Caco-2 (cell line): Measurements from ENCODE around the gene TIMP3. TPM values are rescaled to one million over a fixed set of nuclear protein-coding genes. Genes with fewer than 3 reads are reported as not detected.
"Not testable (repeated sequence)": the region's sequence is repeated elsewhere in the genome, so short reads cannot be mapped to it uniquely, and the experiment has no call there.

Experiments used
- BruUV-seq: library from RNA; stranded (reverse); fragments of 400-500 nt; replicated peaks from 2 replicates; lab custom pipeline; 2021; lab: Mats Ljungman, UMichigan
- CTCF ChIA-PET: fragments of 300-600 bp; sonication (Branson Sonifier 250); formaldehyde crosslinking; loops from one replicate; lab custom pipeline; 2022; ENCODE audit warnings: antibody characterized with exemption; lab: Charles Lee
- POLR2A ChIA-PET: fragments of 300-600 bp; sonication (Branson Sonifier 250); formaldehyde crosslinking; loops from one replicate; lab custom pipeline; 2022; ENCODE audit warnings: antibody characterized with exemption; lab: Charles Lee
- DNase-seq, 2 experiments: peaks; one replicate each; pipeline versions ENCODE4 v3.0.0 to v3.0.0-alpha.2; 2020 to 2022
- H3K27me3 ChIP-seq: replicated peaks from 2 replicates; pipeline ENCODE4 v1.6.0; 2011; ENCODE audit warnings: low read length; ENCODE audit not compliant: control insufficient read depth, insufficient read depth
- H3K36me3 ChIP-seq: 2 replicates; pipeline ENCODE4 v1.5.1; 2011; ENCODE audit warnings: low read length; ENCODE audit not compliant: control insufficient read depth, insufficient read depth
- H3K4me1 ChIP-seq: fragments of 250-450 bp; sonication (Bioruptor Pico); 2 replicates; pipeline ENCODE4 v1.5.1; 2020; ENCODE audit warnings: mild to moderate bottlenecking
- H3K4me3 ChIP-seq: 2 replicates; pipeline ENCODE4 v1.5.1; 2011; ENCODE audit warnings: low read depth, mild to moderate bottlenecking, control low read depth, low read length
- H3K9me3 ChIP-seq: fragments of 250-450 bp; sonication (Bioruptor Pico); 2 replicates; pipeline ENCODE4 v1.5.1; 2020; ENCODE audit warnings: mild to moderate bottlenecking, moderate library complexity
- H3K27ac Mint-ChIP-seq: one replicate; pipeline ENCODE4 v1.8.0; 2022; ENCODE audit warnings: mixed read lengths; ENCODE audit not compliant: unreplicated experiment
- H3K27me3 Mint-ChIP-seq: one replicate; pipeline ENCODE4 v1.8.0; 2022; ENCODE audit warnings: mixed read lengths; ENCODE audit not compliant: insufficient read depth, unreplicated experiment
- H3K36me3 Mint-ChIP-seq: one replicate; pipeline ENCODE4 v1.8.0; 2022; ENCODE audit warnings: mild to moderate bottlenecking, mixed read lengths; ENCODE audit not compliant: insufficient read depth, unreplicated experiment
- H3K4me1 Mint-ChIP-seq: one replicate; pipeline ENCODE4 v1.8.0; 2022; ENCODE audit warnings: low read depth, mixed read lengths; ENCODE audit not compliant: unreplicated experiment
- H3K4me3 Mint-ChIP-seq: one replicate; pipeline ENCODE4 v1.8.0; 2022; ENCODE audit warnings: mild to moderate bottlenecking, moderate library complexity, mixed read lengths; ENCODE audit not compliant: unreplicated experiment
- H3K9me3 Mint-ChIP-seq: one replicate; pipeline ENCODE4 v1.8.0; 2022; ENCODE audit warnings: mixed read lengths; ENCODE audit not compliant: unreplicated experiment
- intact Hi-C: fragments of 100-400 bp; cut with micrococcal nuclease; formaldehyde crosslinking; loops from one replicate; pipeline ENCODE4 v1.10.0; 2022; ENCODE audit not compliant: unreplicated experiment
- total RNA-seq: library from RNA; stranded (reverse); gene quantifications from 2 replicates; pipeline ENCODE4 v1.2.3, GENCODE V29; 2022
- TF ChIP-seq, protein P1 (sequence below), 2 experiments: fragments of 200-600 bp in 1 of 2; IDR thresholded peaks; 1 replicate in 1 of 2; 2 replicates in 1 of 2; pipeline versions ENCODE4 v1.5.1 to v1.8.0; 2011 to 2022; ENCODE audit warnings: antibody characterized with exemption in 1 of 2, control low read depth in 1 of 2, inconsistent platforms in 1 of 2, low read depth in 1 of 2, low read length in 1 of 2, mild to moderate bottlenecking in 1 of 2, moderate library complexity in 1 of 2; ENCODE audit not compliant: insufficient read depth in 1 of 2, severe bottlenecking in 1 of 2, unreplicated experiment in 1 of 2

Gene TIMP3
- total RNA-seq, 1 experiment from 2014 or later, result 86.4 TPM

DNA sequence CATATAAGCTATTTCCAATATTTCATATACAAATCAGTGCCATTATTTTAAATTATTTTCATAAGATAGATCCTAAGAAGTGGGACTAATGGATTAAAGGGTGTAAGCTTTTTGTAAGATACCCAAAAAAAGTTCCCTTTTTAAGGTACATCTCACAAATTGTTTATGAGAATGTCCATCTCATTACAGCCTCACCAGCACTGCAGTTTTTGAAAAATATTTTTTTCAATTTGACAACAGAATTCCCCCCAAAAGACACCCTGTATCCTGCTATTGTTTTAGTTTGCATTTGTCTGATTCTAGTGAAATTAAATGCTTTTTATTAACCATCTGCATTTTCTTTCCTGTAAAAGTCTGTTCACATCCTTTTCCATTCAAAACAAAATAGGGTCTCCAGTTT is 69.0 kb downstream of the TIMP3 start:
- Histone ChIP-seq H3K36me3 (no peaks in the 10 kb centered on the region), H3K9me3 (no peaks in the 10 kb centered on the region), H3K27me3 (no peaks in the 10 kb centered on the region), H3K4me3 (no peak overlapping the region), H3K4me1 (no peaks in the 10 kb centered on the region)
- ChIA-PET CTCF (no interaction called here), POLR2A (no interaction called here)
- no peak overlapping the region for H3K27ac Mint-ChIP-seq
- TF ChIP-seq, protein P1, sequence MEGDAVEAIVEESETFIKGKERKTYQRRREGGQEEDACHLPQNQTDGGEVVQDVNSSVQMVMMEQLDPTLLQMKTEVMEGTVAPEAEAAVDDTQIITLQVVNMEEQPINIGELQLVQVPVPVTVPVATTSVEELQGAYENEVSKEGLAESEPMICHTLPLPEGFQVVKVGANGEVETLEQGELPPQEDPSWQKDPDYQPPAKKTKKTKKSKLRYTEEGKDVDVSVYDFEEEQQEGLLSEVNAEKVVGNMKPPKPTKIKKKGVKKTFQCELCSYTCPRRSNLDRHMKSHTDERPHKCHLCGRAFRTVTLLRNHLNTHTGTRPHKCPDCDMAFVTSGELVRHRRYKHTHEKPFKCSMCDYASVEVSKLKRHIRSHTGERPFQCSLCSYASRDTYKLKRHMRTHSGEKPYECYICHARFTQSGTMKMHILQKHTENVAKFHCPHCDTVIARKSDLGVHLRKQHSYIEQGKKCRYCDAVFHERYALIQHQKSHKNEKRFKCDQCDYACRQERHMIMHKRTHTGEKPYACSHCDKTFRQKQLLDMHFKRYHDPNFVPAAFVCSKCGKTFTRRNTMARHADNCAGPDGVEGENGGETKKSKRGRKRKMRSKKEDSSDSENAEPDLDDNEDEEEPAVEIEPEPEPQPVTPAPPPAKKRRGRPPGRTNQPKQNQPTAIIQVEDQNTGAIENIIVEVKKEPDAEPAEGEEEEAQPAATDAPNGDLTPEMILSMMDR (IDR thresholded peaks at IDR 0.05; ENCODE audit: insufficient read depth in 1 of 2, low read depth in 1 of 2, low read length in 1 of 2, severe bottlenecking in 1 of 2, unreplicated experiment in 1 of 2), result no peak
- no TSS peak for BruUV-seq
- no peaks in the 10 kb centered on the region for H3K9me3 Mint-ChIP-seq
- H3K4me3 Mint-ChIP-seq, result no peak overlapping the region
- no peaks in the 10 kb centered on the region for H3K36me3 Mint-ChIP-seq
- no peak for DNase-seq
- peaks cover 10% of the 10 kb centered on the region for H3K27me3 Mint-ChIP-seq
- no peaks in the 10 kb centered on the region for H3K4me1 Mint-ChIP-seq
- intact Hi-C loops, result no loop called here

DNA sequence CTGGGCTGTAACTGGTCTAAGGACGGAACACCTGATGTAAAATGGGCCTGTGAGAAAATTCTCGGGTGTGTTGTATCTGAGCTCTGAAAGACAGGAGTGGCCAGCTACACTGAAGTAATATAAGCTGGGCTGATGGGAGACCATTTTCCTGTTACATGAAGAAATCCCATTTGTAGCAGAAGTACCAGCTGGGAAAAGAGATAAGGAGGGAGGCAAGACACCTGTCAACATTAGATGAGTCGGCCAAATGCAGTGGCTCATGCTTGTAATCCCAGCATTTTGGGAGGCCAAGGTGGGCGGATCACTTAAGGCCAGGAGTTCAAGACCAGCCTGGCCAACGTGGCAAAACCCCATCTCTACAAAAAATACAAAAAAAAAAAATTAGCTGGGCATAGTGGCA is 72.1 kb downstream of the TIMP3 start:
- H3K9me3 Mint-ChIP-seq, H3K36me3 ChIP-seq, BruUV-seq, H3K4me1 Mint-ChIP-seq, H3K4me3 ChIP-seq, H3K36me3 Mint-ChIP-seq, CTCF ChIA-PET, H3K27ac Mint-ChIP-seq, POLR2A ChIA-PET, H3K27me3 ChIP-seq, intact Hi-C loops, H3K4me1 ChIP-seq, DNase-seq, H3K9me3 ChIP-seq, H3K4me3 Mint-ChIP-seq: not testable (repeated sequence)
- peaks cover 15% of the 10 kb centered on the region for H3K27me3 Mint-ChIP-seq

DNA sequence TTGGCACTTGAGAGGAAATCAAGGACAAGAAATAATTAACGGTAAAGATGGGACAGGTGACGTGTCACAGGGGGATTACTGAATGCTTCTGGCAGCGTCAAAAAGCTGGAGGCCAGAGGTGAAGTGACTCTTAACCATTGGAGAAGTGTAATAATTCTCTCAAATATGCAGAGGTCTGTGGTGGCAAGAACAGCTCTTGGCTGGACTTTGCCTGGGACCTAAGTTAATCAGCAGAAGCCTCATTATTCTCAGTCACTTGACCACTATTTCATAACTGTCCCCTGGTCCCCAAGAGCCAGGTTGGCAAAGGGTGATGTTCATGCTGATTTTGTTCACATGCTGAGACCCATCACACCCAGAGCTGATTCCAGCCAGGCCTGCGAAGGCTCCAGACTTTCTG is 72.9 kb downstream of the TIMP3 start:
- Histone ChIP-seq H3K4me3 (no peak overlapping the region), H3K36me3 (no peaks in the 10 kb centered on the region; the same call in 1 of the 2 replicates), H3K27me3 (no peaks in the 10 kb centered on the region; the same call in 1 of the 2 replicates), H3K4me1 (no peaks in the 10 kb centered on the region), H3K9me3 (no peaks in the 10 kb centered on the region)
- ChIA-PET CTCF (no interaction called here), POLR2A (no interaction called here)
- no peak overlapping the region for H3K27ac Mint-ChIP-seq
- no peak for DNase-seq
- H3K36me3 Mint-ChIP-seq, result no peaks in the 10 kb centered on the region
- TF ChIP-seq, protein P1 (IDR thresholded peaks at IDR 0.05; ENCODE audit: insufficient read depth in 1 of 2, low read depth in 1 of 2, low read length in 1 of 2, severe bottlenecking in 1 of 2, unreplicated experiment in 1 of 2), result no peak
- H3K4me3 Mint-ChIP-seq, result no peak overlapping the region
- H3K9me3 Mint-ChIP-seq, result no peaks in the 10 kb centered on the region
- BruUV-seq, result no TSS peak
- intact Hi-C loops, result no loop called here
- no peaks in the 10 kb centered on the region for H3K4me1 Mint-ChIP-seq
- H3K27me3 Mint-ChIP-seq, result peaks cover 15% of the 10 kb centered on the region

DNA sequence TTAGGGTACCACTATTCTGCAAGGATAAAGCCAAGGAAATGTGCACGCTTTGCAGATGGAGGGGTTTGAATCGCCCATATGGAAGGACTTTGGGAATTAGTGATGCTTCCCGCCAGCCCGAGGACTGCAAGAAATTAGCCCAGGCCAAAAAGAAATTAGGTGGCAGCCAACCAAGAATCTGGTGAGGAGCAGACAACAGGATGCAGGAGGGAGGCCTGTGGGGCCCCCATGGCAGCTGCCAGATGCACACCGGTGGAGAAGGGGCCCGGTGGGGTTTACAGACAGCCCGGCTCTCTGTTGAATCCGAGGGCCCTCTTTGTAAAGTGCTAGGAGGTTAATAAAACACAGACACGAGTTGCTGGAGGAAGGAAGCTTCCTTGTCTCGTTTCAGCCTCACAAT is 73.5 kb downstream of the TIMP3 start:
- Mint-ChIP-seq H3K27ac (no peak overlapping the region), H3K36me3 (no peaks in the 10 kb centered on the region), H3K4me3 (no peak overlapping the region), H3K4me1 (no peaks in the 10 kb centered on the region), H3K9me3 (no peaks in the 10 kb centered on the region), H3K27me3 (peaks cover 15% of the 10 kb centered on the region)
- ChIA-PET CTCF (no interaction called here), POLR2A (no interaction called here)
- intact Hi-C loops, result no loop called here
- BruUV-seq, result no TSS peak
- Histone ChIP-seq H3K4me1 (no peaks in the 10 kb centered on the region), H3K9me3 (no peaks in the 10 kb centered on the region), H3K4me3 (no peak overlapping the region), H3K27me3 (no peaks in the 10 kb centered on the region; the same call in 1 of the 2 replicates), H3K36me3 (no peaks in the 10 kb centered on the region; the same call in 1 of the 2 replicates)
- DNase-seq, result no peak
- TF ChIP-seq, protein P1 (IDR thresholded peaks at IDR 0.05; ENCODE audit: insufficient read depth in 1 of 2, low read depth in 1 of 2, low read length in 1 of 2, severe bottlenecking in 1 of 2, unreplicated experiment in 1 of 2), result no peak
